ENCODE measurements around the gene DIAPH3.

GRCh38 chr13:59672445-59672844 lies 491.3 kb downstream of the DIAPH3 start:
- TF ChIP-seq POLR2AphosphoS5 (IDR thresholded peaks at IDR 0.05) (no peak), EZH2 (IDR thresholded peaks at IDR 0.05; ENCODE audit: borderline replicate concordance, insufficient read depth, low read length, poor library complexity, severe bottlenecking) (no peak), CTCF (IDR thresholded peaks at IDR 0.05; ENCODE audit: poor library complexity, severe bottlenecking) (no peak), MXI1 (conservative IDR thresholded peaks at IDR 0.05; ENCODE audit: poor library complexity, severe bottlenecking) (no peak), EP300 (conservative IDR thresholded peaks at IDR 0.05; ENCODE audit: poor library complexity, severe bottlenecking) (no peak), RAD21 (conservative IDR thresholded peaks at IDR 0.05) (no peak), REST (IDR thresholded peaks at IDR 0.05; ENCODE audit: borderline replicate concordance) (no peak)
